SK-N-DZ (cell line): ENCODE data around the gene LHFPL3.
"Not testable (repeated sequence)": the region's sequence is repeated elsewhere in the genome, so short reads cannot be mapped to it uniquely, and the experiment has no call there.

Source experiments
- DNase-seq: peaks from one replicate; pipeline ENCODE4 v3.0.0-alpha.2; 2015; ENCODE audit warnings: low spot score

The LHFPL3 gene

DNA sequence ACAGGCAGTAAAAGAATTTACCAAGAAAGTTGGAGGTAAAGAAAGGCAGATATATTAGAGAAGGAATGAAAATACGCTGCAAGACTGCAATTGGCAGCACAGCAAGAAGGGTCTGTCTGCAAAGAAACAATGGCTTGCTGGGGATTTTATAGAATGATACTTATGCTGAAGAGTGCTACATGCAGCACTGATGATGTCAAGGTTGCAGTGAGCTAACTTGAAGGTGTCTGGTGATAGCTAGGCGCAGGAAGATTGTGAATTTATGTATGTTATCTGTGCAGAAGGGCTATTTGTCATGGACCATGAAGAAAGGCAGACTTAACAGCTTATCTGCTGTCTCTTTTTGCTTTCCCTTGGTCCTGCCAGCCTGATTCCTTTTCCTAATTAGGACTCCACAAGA lies 366.3 kb downstream of the LHFPL3 start:
- DNase-seq: no peak

DNA sequence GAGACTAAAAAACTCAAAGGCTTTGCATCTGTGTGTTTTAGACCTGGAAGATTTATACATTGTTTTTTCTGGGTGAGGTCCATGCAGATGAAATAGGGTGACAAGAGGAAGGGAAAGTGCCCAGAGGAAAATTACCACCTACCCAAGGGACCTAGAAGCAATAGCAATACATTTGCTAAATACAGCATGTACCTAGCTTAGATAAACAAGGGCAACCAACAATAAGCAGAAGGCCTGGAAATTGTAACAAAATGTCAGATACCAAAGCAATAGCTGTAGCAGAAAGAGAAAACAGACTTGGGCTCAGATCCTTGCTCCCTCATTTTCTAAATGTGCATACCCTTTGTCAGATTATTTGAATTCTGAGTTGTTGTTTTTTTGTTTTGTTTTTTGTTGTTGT lies 367.2 kb downstream of the LHFPL3 start:
- no peak for DNase-seq

DNA sequence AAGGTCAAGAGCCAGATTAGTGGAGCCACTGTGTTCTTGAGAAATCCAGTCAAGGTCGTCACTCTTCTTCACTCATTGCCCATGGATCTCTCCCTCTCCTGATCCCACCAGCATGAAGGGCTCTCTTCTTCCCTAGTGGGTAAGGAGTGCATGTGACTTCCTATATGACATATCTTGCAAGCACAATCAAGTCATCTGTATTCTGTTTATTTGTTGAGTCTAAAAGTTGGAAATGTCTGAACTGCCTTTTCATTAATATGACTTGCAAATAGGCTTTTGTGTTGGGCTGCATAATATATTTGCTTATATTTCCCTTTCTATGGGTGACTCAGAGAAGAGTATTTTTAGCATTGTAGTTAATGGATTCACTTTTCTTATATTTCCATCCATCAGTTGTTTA lies 371.9 kb downstream of the LHFPL3 start:
- DNase-seq: no peak

DNA sequence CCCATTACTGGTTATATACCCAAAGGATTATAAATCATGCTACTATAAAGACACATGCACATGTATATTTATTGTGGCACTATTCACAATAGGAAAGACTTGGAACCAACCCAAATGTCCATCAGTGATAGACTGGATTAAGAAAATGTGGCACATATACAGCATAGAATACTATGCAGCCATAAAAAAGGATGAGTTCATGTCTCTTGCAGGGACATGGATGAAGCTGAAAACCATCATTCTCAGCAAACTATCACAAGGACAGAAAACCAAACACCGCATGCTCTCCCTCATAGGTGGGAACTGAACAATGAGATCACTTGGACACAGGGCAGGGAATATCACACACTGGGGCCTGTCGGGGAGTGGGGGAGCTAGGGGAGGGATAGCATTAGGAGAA lies 392.6 kb downstream of the LHFPL3 start:
- DNase-seq: not testable (repeated sequence)

DNA sequence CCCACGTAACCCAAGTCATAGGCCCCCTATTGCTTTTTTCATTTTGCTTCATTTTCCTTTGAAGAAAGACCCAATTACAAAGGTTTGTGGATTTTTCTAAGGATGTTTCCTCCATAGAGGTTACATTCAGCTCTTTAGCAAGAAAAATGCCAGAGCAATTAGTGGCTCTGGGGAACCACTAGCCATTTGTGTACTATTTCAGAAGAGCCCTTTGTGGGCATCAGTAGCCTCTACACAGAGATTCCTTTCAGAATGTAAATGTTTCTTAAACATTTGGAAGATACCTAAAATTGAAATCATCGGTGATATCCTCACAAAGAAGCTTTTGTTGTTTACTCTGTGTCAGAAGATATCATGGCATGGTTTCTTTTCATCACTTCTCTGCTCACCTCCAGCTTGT lies 394.6 kb downstream of the LHFPL3 start:
- no peak for DNase-seq

DNA sequence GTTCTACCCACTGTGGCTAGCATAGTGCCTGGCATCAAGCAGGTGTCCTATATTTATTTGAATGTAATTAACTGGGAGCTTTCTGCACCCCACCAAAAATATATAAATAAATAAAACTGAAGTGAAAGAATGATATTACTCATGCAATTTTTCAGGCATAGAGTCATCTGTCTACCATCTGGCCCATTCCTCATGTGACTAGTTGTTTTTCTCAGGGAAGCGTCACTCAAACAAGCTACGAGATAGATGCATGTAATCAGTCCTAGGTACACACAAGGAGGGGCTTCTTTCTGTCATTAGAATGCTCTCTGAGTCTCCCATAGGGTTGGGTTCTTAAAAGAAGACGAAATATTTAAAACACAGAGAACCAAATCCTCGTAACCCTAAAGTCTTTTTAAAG lies 430.1 kb downstream of the LHFPL3 start:
- DNase-seq: no peak

DNA sequence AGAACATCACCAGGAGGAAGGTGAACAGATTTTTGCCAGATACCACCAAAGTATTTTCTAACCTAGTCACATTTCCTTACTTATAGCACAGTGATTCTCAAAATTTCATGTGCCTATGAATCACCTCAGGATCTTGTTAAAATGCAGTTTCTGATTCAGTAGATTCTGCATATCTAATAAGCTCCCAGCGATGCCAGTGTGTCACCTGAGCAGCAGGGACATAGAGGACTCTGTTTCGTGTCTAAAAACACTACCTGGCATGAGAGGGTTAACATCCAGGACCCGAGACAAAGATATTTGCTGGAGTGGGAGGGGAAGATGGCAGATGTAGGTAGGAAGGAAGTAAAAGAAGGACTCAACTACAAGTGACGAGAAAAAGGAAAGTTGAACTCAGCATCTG lies 433.5 kb downstream of the LHFPL3 start:
- no peak for DNase-seq

DNA sequence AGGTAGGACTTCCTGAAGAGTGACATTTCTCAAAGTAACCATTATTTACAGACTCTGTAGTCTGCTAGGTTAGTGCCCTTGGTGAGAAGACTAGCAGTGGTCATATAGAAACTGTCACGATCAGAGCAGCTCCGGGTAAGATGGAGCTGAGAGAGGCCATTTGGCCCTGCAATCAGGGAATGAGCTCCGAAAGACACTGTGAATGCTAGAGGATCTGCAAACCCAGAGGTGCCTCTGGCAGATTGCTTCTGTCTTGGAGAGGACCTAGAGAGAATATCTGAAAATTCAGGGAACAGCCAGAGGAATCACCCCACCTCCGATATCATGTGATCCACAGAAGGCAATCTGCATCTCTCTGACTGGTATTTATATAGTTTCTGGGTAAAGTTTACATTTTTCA lies 438.7 kb downstream of the LHFPL3 start:
- no peak for DNase-seq

DNA sequence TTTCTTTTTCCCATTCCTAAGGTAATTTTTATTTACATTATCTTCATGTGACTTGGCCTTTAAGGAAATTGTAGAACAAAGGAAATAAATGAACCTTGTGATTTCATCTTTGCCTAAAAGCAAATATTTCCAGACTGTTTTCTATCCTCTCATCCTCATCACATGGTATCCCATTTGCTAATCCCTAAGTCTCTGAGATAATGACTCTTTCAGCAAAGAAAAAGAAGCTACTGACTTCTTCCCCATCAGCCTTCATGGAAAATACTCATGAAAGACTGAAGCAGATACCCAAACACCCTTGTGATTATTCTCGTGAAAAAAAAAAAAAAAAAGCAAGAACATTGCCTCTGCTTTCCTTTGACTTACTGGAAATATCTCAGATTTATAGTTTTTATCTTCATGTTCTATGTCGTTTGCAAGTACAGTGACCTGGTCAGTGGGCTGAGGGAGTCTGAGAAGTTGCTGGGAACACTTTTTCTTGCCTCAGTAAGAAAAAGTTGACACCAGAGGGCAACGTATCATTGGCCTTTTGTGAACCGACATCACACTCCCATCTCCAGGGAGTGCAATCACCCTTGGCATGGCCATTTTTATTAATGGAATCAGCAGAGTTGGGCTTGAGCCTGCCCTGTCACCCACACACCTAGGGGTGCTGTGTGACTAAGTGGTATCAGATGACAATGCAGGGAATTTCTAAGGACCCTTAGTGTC lies 439.6 kb downstream of the LHFPL3 start:
- no peak for DNase-seq

DNA sequence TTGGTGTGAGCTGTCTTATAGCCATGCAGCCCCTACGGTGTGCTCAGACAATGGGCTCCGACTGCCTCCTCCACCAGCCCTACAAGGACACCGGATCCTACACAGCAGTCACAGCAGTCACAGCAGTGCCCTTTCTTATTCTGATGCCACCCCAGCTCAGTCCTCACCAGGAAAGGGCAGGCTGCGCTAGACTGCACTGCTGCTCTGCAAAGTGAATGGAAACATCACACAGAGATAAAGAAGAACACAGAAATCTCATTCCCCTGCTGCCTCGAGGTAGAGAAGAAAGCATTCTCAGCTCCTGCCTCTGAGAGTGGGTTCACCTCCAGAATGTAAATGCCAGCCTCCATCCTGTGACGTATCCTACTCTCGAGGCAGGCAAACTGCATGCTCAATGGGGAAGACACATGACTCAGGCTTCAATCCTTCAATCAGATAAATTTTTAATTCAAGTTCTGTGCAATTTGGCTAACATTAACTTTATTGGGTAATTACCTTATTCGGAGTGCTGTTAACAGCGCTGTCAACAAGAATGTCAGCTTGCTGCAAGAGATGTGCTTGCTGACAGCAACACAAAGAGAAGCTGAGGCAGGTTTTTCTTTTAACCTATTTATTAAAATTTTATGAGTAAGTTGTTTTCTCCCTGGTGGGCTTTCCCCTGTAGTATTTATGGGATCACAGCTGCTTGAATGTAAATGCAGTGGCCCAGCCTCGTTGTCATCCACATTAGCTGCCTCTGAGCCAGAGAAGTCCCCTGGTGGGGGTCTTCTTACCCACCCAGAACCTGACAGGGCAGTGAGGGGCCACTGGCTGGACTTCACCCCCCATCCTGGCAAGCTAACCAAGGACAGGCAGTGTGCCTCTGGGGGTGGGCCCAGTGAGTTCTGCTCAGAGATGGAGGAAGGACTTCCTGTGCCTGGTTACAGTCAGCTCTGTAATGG lies 444.3 kb downstream of the LHFPL3 start:
- no peak for DNase-seq

DNA sequence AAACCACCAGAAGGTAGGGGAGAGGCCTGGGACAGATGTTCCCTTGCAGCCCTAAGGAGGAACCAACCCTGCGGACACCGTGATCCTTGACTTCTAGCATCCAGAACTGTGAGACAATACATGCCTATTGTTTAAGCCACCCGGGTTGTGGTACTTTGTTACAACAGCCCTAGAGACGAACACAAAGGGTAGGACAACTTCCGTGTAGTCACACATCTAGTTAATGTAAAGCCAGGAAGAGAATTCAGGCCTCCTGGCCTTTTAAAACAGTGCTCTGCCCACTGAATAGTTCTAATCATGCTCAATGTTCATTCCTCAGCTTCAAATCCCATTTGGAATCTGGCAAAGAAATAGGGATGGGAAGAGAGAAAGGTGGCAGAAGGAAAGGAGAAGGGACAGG lies 445.4 kb downstream of the LHFPL3 start:
- no peak for DNase-seq

DNA sequence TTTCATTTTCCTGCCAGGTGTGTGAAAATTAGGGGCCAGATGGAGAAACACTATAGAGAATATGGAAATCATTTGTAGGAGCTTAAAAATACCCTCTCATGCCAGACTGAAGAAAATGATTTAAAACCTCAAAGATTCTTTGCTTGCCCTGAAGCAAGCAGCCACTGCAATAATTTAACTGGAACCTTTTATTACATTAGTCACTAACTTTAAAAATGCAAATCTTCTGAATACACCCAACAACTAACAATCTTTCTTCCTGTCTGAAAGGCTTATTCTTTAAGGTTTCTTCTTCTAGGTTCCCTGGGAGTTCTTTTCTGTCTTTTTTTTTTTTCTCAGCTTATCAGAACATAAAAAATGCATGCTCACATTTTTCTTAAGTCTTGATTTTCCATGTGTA lies 447.1 kb downstream of the LHFPL3 start:
- no peak for DNase-seq

DNA sequence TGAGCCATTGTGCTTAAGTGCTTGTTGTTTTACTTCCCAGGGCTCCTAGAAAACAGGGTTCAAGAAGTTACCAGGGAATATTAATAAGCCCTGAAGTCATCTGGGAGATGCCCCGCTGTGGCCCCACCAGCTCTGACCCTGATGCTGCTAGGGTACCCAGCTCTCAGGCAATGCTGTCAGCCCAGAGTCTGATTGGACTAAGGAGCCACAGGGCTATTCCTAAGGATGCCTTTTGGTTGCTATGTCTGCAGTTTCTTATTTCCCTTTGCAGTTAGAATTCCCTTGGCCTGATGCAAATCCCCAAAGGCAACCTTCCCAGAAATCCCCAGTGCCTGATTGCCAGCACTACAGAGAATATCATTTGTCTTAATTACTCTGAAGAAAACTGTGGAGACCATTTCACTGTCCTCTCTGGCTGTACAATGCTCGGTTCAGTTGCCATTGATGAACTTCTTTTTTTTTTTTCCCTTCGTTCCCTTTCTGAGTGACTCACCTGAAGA lies 448.9 kb downstream of the LHFPL3 start:
- no peak for DNase-seq

DNA sequence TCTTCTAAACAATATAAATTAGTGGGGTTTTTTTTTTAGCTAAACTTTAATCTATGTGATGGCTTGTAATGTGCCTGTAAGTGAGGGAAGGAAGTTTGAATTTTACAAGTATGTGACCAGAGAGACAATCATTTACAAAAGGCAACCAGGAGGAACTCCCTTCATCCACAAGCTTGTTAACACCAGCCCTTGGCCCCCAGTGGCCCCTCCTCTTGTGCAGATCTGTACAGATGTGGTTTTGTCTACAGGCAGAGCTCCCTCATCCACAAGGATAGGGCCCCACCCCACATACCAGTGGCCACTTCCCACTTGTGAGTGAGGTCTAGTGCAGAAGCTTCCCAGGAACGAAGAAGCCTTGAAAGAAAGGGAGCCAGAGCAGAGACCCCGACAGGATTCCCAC lies 451.5 kb downstream of the LHFPL3 start:
- no peak for DNase-seq

DNA sequence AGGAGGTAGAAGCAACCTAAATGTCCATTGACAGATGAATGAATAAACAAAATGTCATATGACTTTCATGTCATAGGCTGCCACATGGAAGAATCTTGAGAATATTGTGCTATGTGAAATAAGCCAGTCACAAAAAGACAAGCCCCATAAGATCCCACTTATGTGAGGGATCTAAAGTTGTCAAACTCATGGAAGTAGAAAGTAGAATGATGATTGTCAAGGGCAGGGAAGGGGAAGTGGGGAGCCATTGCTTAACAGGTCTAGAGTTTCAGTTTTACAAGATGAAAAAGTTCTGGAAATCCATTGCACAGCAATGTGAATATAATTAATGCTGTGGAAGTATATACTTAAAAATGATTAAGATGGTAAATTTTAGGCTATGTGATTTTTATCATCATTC lies 456.3 kb downstream of the LHFPL3 start:
- DNase-seq: no peak

DNA sequence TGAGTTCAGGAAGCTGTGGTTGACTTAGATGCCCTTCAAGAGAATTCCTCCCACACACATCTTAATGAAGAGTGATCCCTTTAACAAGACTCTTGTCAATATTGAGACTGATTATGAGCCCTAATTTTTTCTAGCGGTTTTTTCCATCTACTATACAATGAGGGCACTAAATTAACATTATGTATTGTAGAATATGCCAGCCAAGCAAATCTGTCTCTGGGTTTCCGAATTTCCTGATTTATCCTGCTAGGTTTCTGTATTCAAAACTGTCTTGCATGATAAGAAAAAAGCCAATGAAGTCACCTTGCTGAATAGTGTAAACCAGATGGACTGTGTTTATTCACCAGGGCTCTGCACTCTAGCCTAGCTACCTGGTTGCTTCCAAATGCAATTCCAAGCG lies 461.4 kb downstream of the LHFPL3 start:
- no peak for DNase-seq

DNA sequence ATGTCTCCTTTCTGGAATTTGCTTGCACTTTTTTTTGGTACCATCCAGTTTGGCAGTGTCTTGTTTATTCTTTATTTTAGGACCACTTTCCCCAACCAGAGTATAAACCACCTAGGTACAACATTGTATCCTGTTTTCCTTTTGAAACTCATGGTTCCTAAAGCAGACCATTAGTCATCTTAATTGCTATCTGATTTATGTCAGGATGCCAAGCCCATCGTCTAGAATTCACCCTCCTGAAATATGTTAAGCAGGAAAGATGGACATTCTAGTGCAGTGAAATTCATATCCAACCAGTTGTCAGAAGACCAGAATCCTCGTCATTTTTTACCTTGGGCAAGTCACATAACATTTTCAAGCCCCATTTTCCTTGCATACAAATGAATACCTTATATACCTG lies 462.0 kb downstream of the LHFPL3 start:
- DNase-seq: no peak

DNA sequence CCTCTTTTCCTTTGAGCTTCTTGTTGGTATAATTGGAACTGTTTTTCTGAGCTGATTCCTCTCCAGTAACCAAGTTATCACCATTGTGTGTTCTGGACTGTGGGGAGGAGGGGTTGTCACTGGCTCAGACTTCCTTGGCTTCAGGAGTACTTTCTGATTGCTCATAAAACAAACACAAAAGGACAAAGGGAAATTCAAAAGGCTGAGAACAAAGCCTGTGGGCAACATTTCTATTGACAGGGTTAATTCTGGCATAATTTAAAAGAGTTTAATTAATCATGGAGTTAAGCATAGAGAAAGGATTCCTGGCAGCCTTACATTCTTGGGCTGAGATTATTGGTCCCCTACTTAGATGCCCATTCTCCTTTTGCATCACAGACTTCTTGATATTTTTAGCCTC lies 462.7 kb downstream of the LHFPL3 start:
- DNase-seq: no peak

DNA sequence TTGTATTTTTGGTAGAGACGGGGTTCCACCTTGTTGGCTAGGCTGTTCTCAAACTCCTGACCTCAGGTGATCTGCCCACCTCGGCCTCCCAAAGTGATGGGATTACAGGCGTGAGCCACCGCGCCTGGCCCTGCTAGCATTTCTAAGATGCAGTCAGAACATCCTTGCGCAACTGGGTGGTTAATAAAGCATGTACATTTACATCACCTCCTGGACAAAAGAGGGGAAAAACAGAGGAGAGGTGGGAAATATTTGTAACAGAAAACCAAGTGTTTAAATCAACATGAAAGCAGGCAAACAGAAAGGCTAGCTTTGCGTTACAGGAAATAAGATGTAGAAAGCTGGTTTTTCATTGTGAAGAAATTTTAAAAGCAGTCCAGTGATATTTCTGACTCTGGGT lies 464.7 kb downstream of the LHFPL3 start:
- DNase-seq: no peak

DNA sequence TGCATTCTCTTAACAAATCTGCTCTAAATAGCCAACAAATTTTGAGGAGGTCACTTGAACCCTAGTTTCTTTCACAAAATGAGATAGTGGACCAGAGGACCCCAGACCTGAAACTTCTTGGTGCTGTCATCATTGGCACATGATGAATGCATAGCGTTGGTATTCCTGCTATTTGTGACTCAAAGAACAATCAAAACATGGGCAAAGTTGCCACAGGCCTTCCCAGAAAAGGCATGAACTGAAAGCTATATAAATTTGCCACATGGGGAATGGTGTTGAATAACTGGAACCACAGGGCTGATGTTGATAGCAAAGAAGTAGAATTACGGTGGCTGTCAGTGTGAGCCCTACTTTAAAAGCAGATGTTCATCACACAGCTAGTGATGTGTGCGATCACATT lies 465.8 kb downstream of the LHFPL3 start:
- DNase-seq: no peak

DNA sequence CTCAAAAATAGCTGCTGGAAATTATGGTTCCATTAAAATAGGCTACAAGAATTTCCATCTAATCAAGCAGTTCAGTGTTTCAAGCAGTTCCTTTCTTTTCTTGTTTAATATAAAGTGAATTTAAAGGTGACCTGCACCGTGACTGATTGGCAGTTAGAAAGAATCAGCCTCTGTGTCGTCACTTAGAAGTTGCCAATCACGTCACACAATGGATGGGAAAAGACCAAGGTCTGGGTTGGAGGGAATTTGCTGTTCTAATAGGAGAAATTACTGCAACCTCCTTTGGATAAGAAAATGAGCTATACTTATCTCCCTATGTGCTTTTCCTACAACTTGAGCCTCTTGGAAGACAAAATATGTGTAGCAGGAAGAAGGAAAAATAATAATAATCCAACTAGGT lies 466.2 kb downstream of the LHFPL3 start:
- DNase-seq: no peak

DNA sequence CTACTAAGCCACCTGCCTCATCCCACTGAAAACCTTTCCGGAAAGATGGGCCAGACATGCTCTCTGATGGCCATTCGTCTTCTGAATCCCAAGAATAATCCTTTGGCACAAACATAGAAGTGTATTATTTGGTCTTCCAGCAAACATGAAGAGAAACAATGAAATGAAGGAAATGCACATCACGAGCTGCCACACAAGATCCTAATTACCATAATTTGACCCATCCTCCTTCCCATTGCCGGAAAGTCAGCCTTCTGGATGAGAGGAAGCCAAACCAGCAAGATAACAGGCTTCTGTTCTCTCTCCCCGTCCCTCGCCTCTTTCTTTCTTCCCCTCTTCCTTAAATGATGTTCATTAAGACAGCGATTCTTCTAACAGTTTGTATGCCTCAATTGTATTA lies 466.7 kb downstream of the LHFPL3 start:
- DNase-seq: no peak
